Measurements from ENCODE around the gene AKAP12. TPM values are rescaled to one million over a fixed set of nuclear protein-coding genes. Genes with fewer than 3 reads are reported as not detected.

AKAP12 gene
- total RNA-seq, 1 donor from 2014 or later, result 88.1 TPM

DNA sequence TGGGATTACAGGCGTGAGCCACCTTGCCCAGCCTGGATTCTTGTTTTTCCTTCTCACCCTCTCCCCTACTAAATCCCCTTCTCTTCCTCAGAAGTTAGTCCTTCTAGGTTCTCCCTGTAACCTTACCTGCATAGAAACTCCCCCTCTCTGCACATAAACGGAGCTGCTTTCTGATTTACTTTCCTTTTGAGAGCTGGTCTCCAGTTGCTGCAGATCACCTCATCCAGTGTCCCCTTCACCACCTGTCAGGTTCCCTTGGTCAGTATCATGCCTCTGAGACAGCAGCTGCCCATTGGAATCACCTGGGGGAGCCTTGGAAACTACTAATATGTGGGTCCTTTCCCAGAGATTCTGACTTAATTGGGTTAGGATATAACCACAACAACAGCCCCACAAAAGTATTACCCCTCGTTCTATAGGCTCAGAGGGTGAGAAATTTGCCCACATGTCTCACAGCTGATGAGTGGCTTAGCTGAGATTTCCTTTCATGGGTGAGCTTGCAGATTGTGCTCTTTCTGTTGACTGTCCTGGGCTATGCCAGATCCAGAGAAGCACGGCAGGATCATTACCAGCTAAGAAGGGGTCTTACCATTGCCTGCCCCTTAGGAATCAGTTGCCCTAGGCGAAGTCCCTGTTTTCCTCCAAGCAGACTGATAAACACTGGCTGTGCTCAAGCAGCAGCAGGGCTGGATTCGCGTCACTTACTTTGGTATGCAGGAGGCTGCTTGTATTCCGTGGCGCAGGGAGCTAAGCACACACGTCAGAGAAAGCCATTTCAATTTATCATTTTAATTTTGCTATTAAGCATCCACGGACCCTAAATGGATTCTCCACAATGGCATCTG lies 51.3 kb downstream of the AKAP12 start:
- Histone ChIP-seq H3K27ac (no peak overlapping the region), H3K9me3 (no peaks in the 10 kb centered on the region), H3K4me3 (no peak overlapping the region), H3K27me3 (no peaks in the 10 kb centered on the region), H3K4me1 (peaks cover 17% of the 10 kb centered on the region), H3K36me3 (no peaks in the 10 kb centered on the region)
- no peak for DNase-seq (ENCODE audit: extremely low spot score in 2 of 2)
- TF ChIP-seq POLR2A (IDR thresholded peaks at IDR 0.05), result no peak
- TF ChIP-seq POLR2AphosphoS5 (IDR thresholded peaks at IDR 0.05; ENCODE audit: insufficient read depth in 1 of 2, low read depth in 1 of 2), result peak in 1 of 2 donors; percentile 24
- TF ChIP-seq, protein P1, sequence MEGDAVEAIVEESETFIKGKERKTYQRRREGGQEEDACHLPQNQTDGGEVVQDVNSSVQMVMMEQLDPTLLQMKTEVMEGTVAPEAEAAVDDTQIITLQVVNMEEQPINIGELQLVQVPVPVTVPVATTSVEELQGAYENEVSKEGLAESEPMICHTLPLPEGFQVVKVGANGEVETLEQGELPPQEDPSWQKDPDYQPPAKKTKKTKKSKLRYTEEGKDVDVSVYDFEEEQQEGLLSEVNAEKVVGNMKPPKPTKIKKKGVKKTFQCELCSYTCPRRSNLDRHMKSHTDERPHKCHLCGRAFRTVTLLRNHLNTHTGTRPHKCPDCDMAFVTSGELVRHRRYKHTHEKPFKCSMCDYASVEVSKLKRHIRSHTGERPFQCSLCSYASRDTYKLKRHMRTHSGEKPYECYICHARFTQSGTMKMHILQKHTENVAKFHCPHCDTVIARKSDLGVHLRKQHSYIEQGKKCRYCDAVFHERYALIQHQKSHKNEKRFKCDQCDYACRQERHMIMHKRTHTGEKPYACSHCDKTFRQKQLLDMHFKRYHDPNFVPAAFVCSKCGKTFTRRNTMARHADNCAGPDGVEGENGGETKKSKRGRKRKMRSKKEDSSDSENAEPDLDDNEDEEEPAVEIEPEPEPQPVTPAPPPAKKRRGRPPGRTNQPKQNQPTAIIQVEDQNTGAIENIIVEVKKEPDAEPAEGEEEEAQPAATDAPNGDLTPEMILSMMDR (IDR thresholded peaks at IDR 0.05), result no peak
- intact Hi-C loops (cut with DNase I), result no loop called here

DNA sequence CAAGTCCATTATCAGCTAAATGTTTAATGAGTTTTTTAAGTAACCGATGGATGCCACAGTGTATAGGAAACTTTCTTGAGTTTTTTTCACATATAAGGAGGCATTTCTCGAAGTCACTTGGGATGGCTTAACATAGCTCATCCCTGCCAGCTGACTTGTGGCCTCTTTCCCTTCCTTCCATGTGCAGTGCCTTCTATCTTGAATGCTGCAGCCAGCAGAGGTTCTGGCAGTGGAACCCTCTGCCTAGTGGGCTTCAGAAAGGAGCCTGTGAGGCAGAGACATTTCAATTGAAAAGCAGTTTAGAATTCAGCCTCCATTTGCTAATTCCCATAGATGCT lies 51.9 kb downstream of the AKAP12 start:
- no peaks in the 10 kb centered on the region for H3K9me3 ChIP-seq
- H3K36me3 ChIP-seq, result no peaks in the 10 kb centered on the region
- H3K27me3 ChIP-seq, result no peaks in the 10 kb centered on the region
- peak overlapping the region; percentile 1 for H3K27ac ChIP-seq
- no peak for DNase-seq (ENCODE audit: extremely low spot score in 2 of 2)
- TF ChIP-seq POLR2A (IDR thresholded peaks at IDR 0.05) (no peak), POLR2AphosphoS5 (IDR thresholded peaks at IDR 0.05; ENCODE audit: insufficient read depth in 1 of 2, low read depth in 1 of 2) (no peak)
- TF ChIP-seq, protein P1 (IDR thresholded peaks at IDR 0.05), result no peak
- intact Hi-C loops (cut with DNase I), result no loop called here
- peaks cover 15% of the 10 kb centered on the region for H3K4me1 ChIP-seq
- no peak overlapping the region for H3K4me3 ChIP-seq

GRCh38 chr6:151292974-151293687 lies 53.4 kb downstream of the AKAP12 start:
- TF ChIP-seq POLR2AphosphoS5 (IDR thresholded peaks at IDR 0.05; ENCODE audit: insufficient read depth in 1 of 2, low read depth in 1 of 2) (no peak), POLR2A (IDR thresholded peaks at IDR 0.05) (no peak)
- TF ChIP-seq, protein P1 (IDR thresholded peaks at IDR 0.05), result no peak
- H3K4me1 ChIP-seq, result peaks cover 15% of the 10 kb centered on the region

GRCh38 chr6:151293688-151294016 lies 53.9 kb downstream of the AKAP12 start:
- no peaks in the 10 kb centered on the region for H3K36me3 ChIP-seq
- H3K27me3 ChIP-seq, result no peaks in the 10 kb centered on the region
- H3K9me3 ChIP-seq, result no peaks in the 10 kb centered on the region
- peak overlapping the region; percentile 60 for H3K27ac ChIP-seq
- intact Hi-C loops (cut with DNase I), result no loop called here
- H3K4me3 ChIP-seq, result no peak overlapping the region
- DNase-seq (ENCODE audit: extremely low spot score in 2 of 2), result no peak
- TF ChIP-seq, protein P1 (IDR thresholded peaks at IDR 0.05), result no peak
- no peak for TF ChIP-seq POLR2AphosphoS5 (IDR thresholded peaks at IDR 0.05; ENCODE audit: insufficient read depth in 1 of 2, low read depth in 1 of 2)
- no peak for TF ChIP-seq POLR2A (IDR thresholded peaks at IDR 0.05)
- H3K4me1 ChIP-seq, result peaks cover 15% of the 10 kb centered on the region

More at GRCh38 chr6:151292974-151293687, 53.4 kb downstream of the AKAP12 start:
- Histone ChIP-seq H3K4me3 (no peak overlapping the region), H3K27me3 (no peaks in the 10 kb centered on the region), H3K36me3 (no peaks in the 10 kb centered on the region), H3K27ac (peak overlapping the region; percentile 60), H3K9me3 (no peaks in the 10 kb centered on the region)
- DNase-seq (ENCODE audit: extremely low spot score in 2 of 2), result no peak
- intact Hi-C loops (cut with DNase I), result no loop called here

All from vagina (tissue), 2 donors.